PC-9 (cell line): ENCODE measurements around the gene ASIC3. TPM values are rescaled to one million over a fixed set of nuclear protein-coding genes. Genes with fewer than 3 reads are reported as not detected.

Source experiments
- BruUV-seq: library from RNA; stranded (reverse); fragments of 400-500 nt; replicated peaks from 2 replicates; lab custom pipeline; 2021; lab: Mats Ljungman, UMichigan
- CTCF ChIA-PET: fragments of 300-600 bp; sonication (Branson Sonifier 250); formaldehyde crosslinking; loops from one replicate; lab custom pipeline; 2022; ENCODE audit warnings: antibody characterized with exemption; lab: Charles Lee
- POLR2A ChIA-PET: fragments of 300-600 bp; sonication (Branson Sonifier 250); formaldehyde crosslinking; loops from one replicate; lab custom pipeline; 2022; ENCODE audit warnings: antibody characterized with exemption; ENCODE audit not compliant: unreplicated experiment; lab: Charles Lee
- DNase-seq, 2 experiments: peaks; one replicate each; pipeline versions ENCODE4 v3.0.0 to v3.0.0-alpha.2; 2015 to 2022; ENCODE audit warnings: mixed read lengths in 1 of 2
- H2AFZ ChIP-seq: fragments of 200-600 bp; sonication (generic); 2 replicates; pipeline ENCODE4 v1.8.1; 2017; ENCODE audit warnings: antibody characterized with exemption
- H3F3A ChIP-seq: fragments of 200-600 bp; sonication (generic); 2 replicates; pipeline ENCODE4 v1.8.1; 2017; ENCODE audit warnings: antibody characterized with exemption, mild to moderate bottlenecking, low read depth; ENCODE audit not compliant: insufficient read depth
- H3K27ac ChIP-seq: fragments of 200-600 bp; sonication (generic); 2 replicates; pipeline ENCODE4 v1.6.1; 2016; ENCODE audit warnings: mixed run types
- H3K27me3 ChIP-seq: fragments of 200-600 bp; sonication (generic); 2 replicates; pipeline ENCODE4 v1.6.1; 2016; ENCODE audit warnings: low read depth, mixed run types; ENCODE audit not compliant: insufficient read depth
- H3K36me3 ChIP-seq: fragments of 200-600 bp; sonication (generic); 2 replicates; pipeline ENCODE4 v1.6.1; 2016; ENCODE audit warnings: low read depth, mixed run types
- H3K4me1 ChIP-seq: fragments of 200-600 bp; sonication (generic); replicated peaks from 2 replicates; pipeline ENCODE4 v1.6.1; 2016; ENCODE audit warnings: mixed run types; ENCODE audit not compliant: insufficient read depth
- H3K4me2 ChIP-seq: fragments of 200-600 bp; sonication (generic); 2 replicates; pipeline ENCODE4 v1.6.1; 2017; ENCODE audit warnings: mixed run types
- H3K4me3 ChIP-seq: fragments of 200-600 bp; sonication (generic); 2 replicates; pipeline ENCODE4 v1.6.1; 2016; ENCODE audit warnings: mixed run types
- H3K79me2 ChIP-seq: fragments of 200-600 bp; sonication (generic); 2 replicates; pipeline ENCODE4 v1.6.1; 2017; ENCODE audit warnings: low read depth, mixed run types
- H3K9me2 ChIP-seq: fragments of 200-600 bp; sonication (generic); 2 replicates; pipeline ENCODE4 v1.8.1; 2017; ENCODE audit warnings: mild to moderate bottlenecking; ENCODE audit not compliant: insufficient read depth
- H3K9me3 ChIP-seq: fragments of 200-600 bp; sonication (generic); 2 replicates; pipeline ENCODE4 v1.8.1; 2016; ENCODE audit warnings: low read depth; ENCODE audit not compliant: insufficient read depth
- H4K20me1 ChIP-seq: fragments of 200-600 bp; sonication (generic); 2 replicates; pipeline ENCODE4 v1.8.1; 2017; ENCODE audit not compliant: insufficient read depth
- CTCF ChIP-seq: fragments of 200-600 bp; sonication (generic); conservative IDR thresholded peaks from 2 replicates; pipeline ENCODE4 v1.6.1; 2017; ENCODE audit warnings: mixed run types, antibody characterized with exemption, mild to moderate bottlenecking, moderate library complexity
- EZH2 ChIP-seq: fragments of 200-600 bp; sonication (generic); IDR thresholded peaks from 2 replicates; pipeline ENCODE4 v1.8.0; 2017; ENCODE audit warnings: antibody characterized with exemption, low read depth
- intact Hi-C: fragments of 100-400 bp; cut with micrococcal nuclease; formaldehyde crosslinking; loops from one replicate; pipeline ENCODE4 v1.10.0; 2022; ENCODE audit not compliant: unreplicated experiment
- total RNA-seq: library from RNA; stranded (reverse); gene quantifications from 2 replicates; pipeline ENCODE4 v1.2.3, GENCODE V29; 2021

ASIC3 gene
- total RNA-seq, 1 experiment from 2014 or later: 10.5 TPM

DNA sequence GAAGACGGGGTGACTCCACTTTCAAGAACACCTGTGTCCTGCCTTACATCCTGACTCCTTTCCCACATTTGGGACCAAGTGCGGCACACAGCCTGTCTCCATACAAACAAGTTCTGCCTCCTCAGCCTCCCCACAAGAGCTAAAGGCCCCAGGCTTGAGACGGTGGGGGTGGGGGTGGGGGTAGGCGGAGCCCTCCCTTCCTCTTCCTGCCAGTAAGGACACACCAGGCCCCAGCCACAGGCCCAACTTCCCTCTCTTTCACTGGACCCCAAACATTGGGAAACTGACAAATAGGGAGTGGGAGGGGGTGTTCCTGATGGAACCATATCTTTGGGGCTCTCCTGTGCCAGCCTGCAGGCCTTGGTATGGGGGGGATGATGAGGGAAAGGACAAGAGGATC lies 4.8 kb downstream of the ASIC3 start:
- peaks cover 6% of the 10 kb centered on the region for H3K4me1 ChIP-seq
- no peak for DNase-seq
- no peak overlapping the region for H3K4me3 ChIP-seq
- peaks cover 17% of the 10 kb centered on the region; the same call in 1 of the 2 replicates for H3F3A ChIP-seq
- H3K4me2 ChIP-seq: no peak overlapping the region
- no peaks in the 10 kb centered on the region for H3K36me3 ChIP-seq
- POLR2A ChIA-PET: interaction anchor here (0.7 kb wide), 1 partner anchor 172 kb away, joined by 7 read pairs; no protein-coding TSS in a partner anchor
- intact Hi-C loops: no loop called here
- no peaks in the 10 kb centered on the region for H4K20me1 ChIP-seq
- CTCF ChIA-PET: interaction anchor here (0.6 kb wide), 2 partner anchors 151 to 203 kb away, joined by 5 to 7 read pairs; no protein-coding TSS in a partner anchor
- TF ChIP-seq EZH2 (no peak), CTCF (no peak)
- no peaks in the 10 kb centered on the region for H3K9me2 ChIP-seq
- no TSS peak for BruUV-seq
- no peak overlapping the region for H3K27ac ChIP-seq
- H3K79me2 ChIP-seq: no peaks in the 10 kb centered on the region
- H3K27me3 ChIP-seq: no peaks in the 10 kb centered on the region
- no peak overlapping the region for H2AFZ ChIP-seq
- H3K9me3 ChIP-seq: no peaks in the 10 kb centered on the region

DNA sequence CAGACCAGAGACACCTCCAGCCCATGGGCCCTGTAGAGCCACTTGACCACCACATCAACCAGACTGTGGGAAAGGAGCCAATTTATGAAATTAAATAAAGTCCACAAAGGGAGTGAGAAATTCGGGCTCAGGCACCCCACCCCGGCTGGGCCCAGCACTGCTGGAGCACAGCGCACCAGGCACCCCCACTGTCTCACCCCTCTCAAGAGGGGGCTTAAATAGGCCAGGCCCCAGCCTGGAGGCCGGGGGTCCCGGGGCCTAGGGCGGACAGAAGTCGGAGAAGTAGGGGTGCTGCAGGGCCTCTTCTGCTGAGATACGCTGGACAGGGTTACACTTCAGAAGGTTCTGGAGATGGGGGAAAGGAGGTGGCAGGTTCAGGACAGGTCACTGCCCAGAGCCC lies 5.4 kb downstream of the ASIC3 start:
- DNase-seq: no peak
- ChIA-PET POLR2A (no interaction called here), CTCF (no interaction called here)
- Histone ChIP-seq H3K9me3 (no peaks in the 10 kb centered on the region), H3K4me2 (no peak overlapping the region), H3K27me3 (no peaks in the 10 kb centered on the region), H3K27ac (no peak overlapping the region), H4K20me1 (no peaks in the 10 kb centered on the region), H3K79me2 (no peaks in the 10 kb centered on the region), H3K9me2 (no peaks in the 10 kb centered on the region), H2AFZ (no peak overlapping the region), H3K36me3 (no peaks in the 10 kb centered on the region), H3K4me1 (peaks cover 11% of the 10 kb centered on the region), H3F3A (peaks cover 21% of the 10 kb centered on the region; the same call in 1 of the 2 replicates), H3K4me3 (no peak overlapping the region)
- intact Hi-C loops: no loop called here
- BruUV-seq: no TSS peak
- TF ChIP-seq EZH2: no peak
- TF ChIP-seq CTCF: no peak

- H3K4me3 ChIP-seq: no peak overlapping the region
- no peak overlapping the region for H3K27ac ChIP-seq
- H3K79me2 ChIP-seq: peaks cover 18% of the 10 kb centered on the region
- no peaks in the 10 kb centered on the region for H3K9me3 ChIP-seq
- peaks cover 30% of the 10 kb centered on the region; the same call in 1 of the 2 replicates for H3F3A ChIP-seq
- ChIA-PET CTCF (no interaction called here), POLR2A (no interaction called here)
- intact Hi-C loops: no loop called here
- no peaks in the 10 kb centered on the region for H4K20me1 ChIP-seq
- no peak for DNase-seq
- H3K27me3 ChIP-seq: no peaks in the 10 kb centered on the region
- no TSS peak for BruUV-seq
- TF ChIP-seq EZH2 (no peak), CTCF (no peak)
- no peaks in the 10 kb centered on the region for H3K36me3 ChIP-seq
- no peak overlapping the region for H2AFZ ChIP-seq
- peaks cover 25% of the 10 kb centered on the region for H3K4me1 ChIP-seq
- no peaks in the 10 kb centered on the region for H3K9me2 ChIP-seq
- H3K4me2 ChIP-seq: peak overlapping the region; percentile 98
These were observed 7.9 kb downstream of the ASIC3 start for GRCh38 chr7:151056283-151056665.
